ENCODE data around the gene BST2. TPM values are rescaled to one million over a fixed set of nuclear protein-coding genes. Genes with fewer than 3 reads are reported as not detected.

The BST2 gene
- total RNA-seq, 1 experiment from 2014 or later, result 22.8 TPM

DNA sequence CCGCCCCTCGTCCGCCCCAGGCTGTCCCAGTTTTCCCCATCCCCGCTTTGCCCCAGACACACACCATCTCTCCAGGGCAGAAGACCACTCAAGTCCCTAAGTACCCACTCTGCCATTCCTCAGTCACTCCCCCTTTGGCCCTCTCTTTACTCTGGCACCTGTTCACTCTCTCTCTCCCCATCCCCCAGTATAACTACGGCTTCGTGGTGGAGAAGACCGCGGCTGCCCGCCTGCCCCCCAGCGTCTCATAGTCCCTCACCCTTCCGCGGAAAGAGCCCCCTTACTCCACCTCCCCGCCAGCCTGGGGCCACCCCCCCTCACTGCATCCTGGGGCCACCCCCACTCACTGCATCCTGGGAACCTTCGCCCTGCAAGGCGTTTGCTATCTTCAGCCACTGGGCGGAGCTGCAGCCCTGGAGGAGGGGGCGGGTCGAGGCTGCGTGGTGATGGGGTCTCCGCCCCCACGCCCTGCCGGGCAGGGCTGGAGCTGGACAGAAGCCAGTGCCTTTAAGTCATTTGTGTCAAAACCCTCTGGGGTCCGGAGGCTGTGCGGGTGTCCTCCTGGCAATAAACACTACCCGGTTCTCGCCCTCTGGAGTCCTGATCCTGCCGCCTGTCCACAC is 19.4 kb upstream of the BST2 start (continued):
- TF ChIP-seq, protein P1, sequence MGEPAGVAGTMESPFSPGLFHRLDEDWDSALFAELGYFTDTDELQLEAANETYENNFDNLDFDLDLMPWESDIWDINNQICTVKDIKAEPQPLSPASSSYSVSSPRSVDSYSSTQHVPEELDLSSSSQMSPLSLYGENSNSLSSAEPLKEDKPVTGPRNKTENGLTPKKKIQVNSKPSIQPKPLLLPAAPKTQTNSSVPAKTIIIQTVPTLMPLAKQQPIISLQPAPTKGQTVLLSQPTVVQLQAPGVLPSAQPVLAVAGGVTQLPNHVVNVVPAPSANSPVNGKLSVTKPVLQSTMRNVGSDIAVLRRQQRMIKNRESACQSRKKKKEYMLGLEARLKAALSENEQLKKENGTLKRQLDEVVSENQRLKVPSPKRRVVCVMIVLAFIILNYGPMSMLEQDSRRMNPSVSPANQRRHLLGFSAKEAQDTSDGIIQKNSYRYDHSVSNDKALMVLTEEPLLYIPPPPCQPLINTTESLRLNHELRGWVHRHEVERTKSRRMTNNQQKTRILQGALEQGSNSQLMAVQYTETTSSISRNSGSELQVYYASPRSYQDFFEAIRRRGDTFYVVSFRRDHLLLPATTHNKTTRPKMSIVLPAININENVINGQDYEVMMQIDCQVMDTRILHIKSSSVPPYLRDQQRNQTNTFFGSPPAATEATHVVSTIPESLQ (CRISPR knock-in tag; IDR thresholded peaks at IDR 0.05), result no peak

- H3K27me3 Mint-ChIP-seq (ENCODE audit: low read depth), result no peaks in the 10 kb centered on the region
- no peak for DNase-seq (ENCODE audit: low spot score)
- TF ChIP-seq ESRRA (CRISPR knock-in tag; IDR thresholded peaks at IDR 0.05; ENCODE audit: borderline replicate concordance), result no peak
- TF ChIP-seq TEAD4 (CRISPR knock-in tag; IDR thresholded peaks at IDR 0.05), result no peak
- TF ChIP-seq RELA (CRISPR knock-in tag; IDR thresholded peaks at IDR 0.05; ENCODE audit: borderline replicate concordance), result no peak
- no peak for TF ChIP-seq GRHL2 (CRISPR knock-in tag; IDR thresholded peaks at IDR 0.05; ENCODE audit: insufficient replicate concordance, severe bottlenecking)
- TF ChIP-seq SP1 (CRISPR knock-in tag; conservative IDR thresholded peaks at IDR 0.05), result no peak
- no peak for TF ChIP-seq STAT6 (CRISPR knock-in tag; conservative IDR thresholded peaks at IDR 0.05; ENCODE audit: low read depth)
- no peak for TF ChIP-seq TCF7 (CRISPR knock-in tag; IDR thresholded peaks at IDR 0.05; ENCODE audit: low read depth)
- TF ChIP-seq ZBTB43 (CRISPR knock-in tag; IDR thresholded peaks at IDR 0.05), result no peak
- no peak for TF ChIP-seq USF2 (CRISPR knock-in tag; IDR thresholded peaks at IDR 0.05)
- TF ChIP-seq ELF4 (CRISPR knock-in tag; IDR thresholded peaks at IDR 0.05; ENCODE audit: low read depth), result no peak
- no peak for TF ChIP-seq NR3C1 (CRISPR knock-in tag; conservative IDR thresholded peaks at IDR 0.05; ENCODE audit: low read depth)
- TF ChIP-seq ZNF425 (CRISPR knock-in tag; conservative IDR thresholded peaks at IDR 0.05), result no peak
- no peak for TF ChIP-seq GABPB1 (CRISPR knock-in tag; IDR thresholded peaks at IDR 0.05)
- H3K4me3 Mint-ChIP-seq, result peak overlapping the region; percentile 26
- peaks cover 4% of the 10 kb centered on the region for H3K36me3 Mint-ChIP-seq
- no peaks in the 10 kb centered on the region for H3K9me3 Mint-ChIP-seq
- H3K4me1 Mint-ChIP-seq, result peaks cover 26% of the 10 kb centered on the region
- no peak overlapping the region for H3K27ac Mint-ChIP-seq
- CTCF ChIA-PET, result interaction anchor here (0.7 to 1.6 kb wide), 4 partner anchors 21 to 32 kb away, joined by 3 to 12 read pairs (median 5); partner anchors contain the start of gene TMEM221
- no peak for ATAC-seq
- POLR2A ChIA-PET, result interaction anchor here (0.7 kb wide), 1 partner anchor 72 kb away, joined by 3 read pairs; no protein-coding TSS in a partner anchor
These were observed 18.2 kb upstream of the BST2 start for GRCh38 chr19:17423429-17424208.
